ENCODE results near the gene TM2D1.
"Not testable (repeated sequence)": the region's sequence is repeated elsewhere in the genome, so short reads cannot be mapped to it uniquely, and the experiment has no call there.

TM2D1 gene

DNA sequence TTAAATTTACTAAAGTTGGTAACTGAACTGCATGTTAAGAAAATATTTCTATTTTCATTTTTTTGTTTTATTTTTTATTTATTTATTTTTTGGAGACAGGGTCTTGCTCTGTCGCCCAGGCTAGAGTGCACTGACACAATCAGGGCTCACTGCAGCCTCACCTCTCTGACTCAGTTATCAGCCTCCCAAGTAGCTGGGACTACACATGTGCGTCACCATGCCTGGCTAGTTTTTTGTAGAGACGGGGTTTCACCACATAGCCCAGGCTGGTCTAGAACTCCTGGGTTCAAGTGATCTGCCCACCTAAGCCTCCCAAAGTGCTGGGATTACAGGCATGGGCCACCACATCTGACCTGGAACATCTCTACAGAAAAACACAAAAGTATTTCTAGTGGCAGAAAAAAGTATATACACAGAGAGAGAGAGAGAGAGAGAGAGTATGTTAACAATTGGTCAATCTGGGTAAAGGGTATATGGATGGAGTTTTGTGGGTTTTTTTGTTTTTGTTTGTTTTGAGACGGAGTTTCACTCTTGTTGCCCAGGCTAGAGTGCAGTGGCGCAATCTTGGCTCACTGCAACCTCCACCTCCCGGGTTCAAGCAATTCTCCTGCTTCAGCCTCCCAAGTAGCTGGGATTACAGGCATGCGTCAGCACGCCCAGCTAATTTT is 5.8 kb downstream of the TM2D1 start:
- FAIRE-seq; DNase-seq (ENCODE audit: insufficient read length, low spot score): not testable (repeated sequence)

- FAIRE-seq: no peak
- DNase-seq (ENCODE audit: insufficient read length, low spot score): no peak
Measured at GRCh38 chr1:61711969-61712368, 13.0 kb downstream of the TM2D1 start.

GRCh38 chr1:61711257-61711656 is 13.7 kb downstream of the TM2D1 start:
- not testable (repeated sequence) for FAIRE-seq; DNase-seq (ENCODE audit: insufficient read length, low spot score)

DNA sequence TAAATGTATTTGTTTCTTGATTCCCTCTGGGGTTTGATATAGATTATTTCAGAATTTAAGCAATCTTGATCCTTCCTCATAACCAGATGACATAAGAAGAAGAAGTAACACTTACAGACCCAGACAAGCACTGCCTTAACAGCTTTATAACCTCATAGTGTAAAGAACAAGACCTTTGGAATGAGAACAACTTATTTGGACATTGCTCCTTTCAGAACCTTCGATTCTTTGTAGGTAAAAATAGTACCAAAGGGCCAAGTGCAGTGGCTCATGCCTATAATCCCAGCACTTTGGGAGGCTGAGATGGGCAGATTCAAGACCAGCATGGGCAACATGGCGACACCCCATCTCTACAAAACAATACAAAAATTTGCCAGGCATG is 15.0 kb downstream of the TM2D1 start:
- DNase-seq (ENCODE audit: insufficient read length, low spot score): no peak
- FAIRE-seq: no peak

DNA sequence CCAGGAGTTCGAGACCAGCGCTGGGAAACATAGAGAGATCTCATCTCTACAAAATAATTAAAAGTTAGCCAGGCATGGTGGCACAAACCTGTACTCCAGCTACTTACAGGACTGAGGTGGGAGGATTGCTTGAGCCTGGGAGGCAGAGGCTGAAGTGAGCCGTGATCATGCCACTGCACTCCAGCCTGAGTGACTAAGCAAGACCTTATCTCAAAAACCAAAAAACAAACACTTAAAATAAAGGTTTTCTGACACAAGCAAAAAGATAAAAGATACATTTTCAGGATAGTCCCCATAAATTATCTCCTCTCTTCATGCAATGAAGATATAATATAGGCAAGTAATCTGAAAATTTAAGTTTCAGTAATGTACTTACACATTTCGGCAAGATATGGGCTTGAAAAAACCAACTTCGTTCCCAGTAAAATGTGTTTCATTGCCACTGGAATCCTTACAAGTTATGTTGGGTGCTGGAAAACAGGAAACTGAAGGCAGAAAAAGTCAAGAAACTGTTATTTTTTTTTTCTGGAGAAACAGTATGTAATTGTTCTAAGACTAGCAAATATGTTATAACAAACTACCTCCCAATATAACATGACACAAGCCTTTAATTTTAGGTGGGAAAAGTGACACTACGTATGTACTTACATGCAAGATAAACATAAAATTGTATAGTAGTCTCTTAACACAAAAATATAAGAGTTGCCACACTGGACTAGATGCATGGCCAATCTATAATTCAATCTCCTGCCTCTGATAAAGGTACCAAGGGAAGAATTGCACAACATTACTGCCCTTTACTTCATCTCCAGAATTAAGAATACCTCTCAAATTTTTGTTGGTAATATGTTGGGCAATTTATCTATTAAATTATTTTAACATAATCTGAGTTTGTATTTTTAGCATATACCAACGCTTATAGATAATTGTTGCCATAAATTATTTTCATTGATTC is 15.7 kb downstream of the TM2D1 start:
- DNase-seq (ENCODE audit: insufficient read length, low spot score) (no peak), FAIRE-seq (no peak)

DNA sequence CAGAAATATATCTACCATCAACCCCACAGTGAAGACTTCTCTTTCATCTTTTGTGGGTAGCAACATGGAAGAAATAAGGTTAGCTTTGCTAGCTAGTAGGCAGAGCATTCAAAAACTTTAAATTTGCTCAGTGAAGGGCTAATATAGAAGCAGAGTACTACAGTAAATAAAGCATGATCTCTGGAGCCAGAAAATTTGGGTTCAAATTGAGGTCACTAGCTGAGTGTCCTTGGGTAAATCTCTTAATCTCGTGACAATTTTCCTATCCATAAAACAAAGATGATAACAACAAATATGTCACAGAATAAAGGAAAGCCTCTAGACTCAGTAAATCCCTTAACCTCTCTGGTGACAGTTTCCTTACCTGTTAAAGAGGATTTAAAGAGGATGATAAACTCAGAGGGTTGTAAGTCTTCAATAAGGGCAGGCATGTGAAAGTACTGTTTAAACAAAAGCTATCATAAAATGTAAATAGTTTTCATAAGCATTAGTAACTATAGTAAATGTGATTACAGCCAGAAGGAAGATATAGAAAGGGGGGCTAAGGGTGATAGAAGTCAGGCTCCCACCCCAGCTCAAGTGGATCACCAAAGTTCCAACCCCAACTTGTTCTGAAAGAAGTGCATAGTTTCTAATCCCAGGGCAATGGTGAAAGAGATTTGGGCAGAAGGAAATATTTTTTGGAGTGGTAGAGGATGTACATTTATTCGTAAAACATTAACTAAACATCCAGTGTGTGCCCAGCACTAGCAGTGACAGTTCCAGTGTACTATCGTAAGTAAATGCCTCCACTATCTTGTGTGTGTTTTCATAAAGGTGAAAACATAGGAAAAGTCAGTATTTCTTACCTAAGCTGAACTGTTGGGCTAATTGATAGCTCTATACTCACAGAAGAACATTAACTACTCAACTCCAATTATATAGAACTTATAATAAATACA is 24.8 kb downstream of the TM2D1 start:
- DNase-seq (ENCODE audit: insufficient read length, low spot score): no peak
- FAIRE-seq: no peak

GRCh38 chr1:61692155-61692800 is 32.7 kb downstream of the TM2D1 start:
- FAIRE-seq: no peak

DNA sequence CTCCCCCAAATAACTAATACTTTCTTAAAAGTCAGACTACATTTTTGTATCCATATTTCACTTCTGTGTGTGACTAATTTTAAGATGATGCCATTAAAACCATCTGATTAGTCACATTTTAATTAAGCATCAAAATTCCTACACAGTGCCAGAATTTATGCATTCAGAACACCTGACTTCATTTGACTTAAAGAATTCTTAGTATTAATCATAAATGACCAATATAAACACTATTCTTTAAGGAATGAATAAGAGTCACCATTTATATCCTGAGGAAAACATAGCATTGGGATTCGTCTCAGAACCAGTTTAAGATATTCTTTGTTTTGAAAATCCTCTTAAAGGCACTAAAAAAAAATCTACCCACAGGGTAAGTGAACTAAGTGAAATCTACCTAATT is 37.0 kb downstream of the TM2D1 start:
- DNase-seq (ENCODE audit: insufficient read length, low spot score) (no peak), FAIRE-seq (no peak)

More at GRCh38 chr1:61692155-61692800, 32.7 kb downstream of the TM2D1 start:
- DNase-seq (ENCODE audit: insufficient read length, low spot score): no peak

DNA sequence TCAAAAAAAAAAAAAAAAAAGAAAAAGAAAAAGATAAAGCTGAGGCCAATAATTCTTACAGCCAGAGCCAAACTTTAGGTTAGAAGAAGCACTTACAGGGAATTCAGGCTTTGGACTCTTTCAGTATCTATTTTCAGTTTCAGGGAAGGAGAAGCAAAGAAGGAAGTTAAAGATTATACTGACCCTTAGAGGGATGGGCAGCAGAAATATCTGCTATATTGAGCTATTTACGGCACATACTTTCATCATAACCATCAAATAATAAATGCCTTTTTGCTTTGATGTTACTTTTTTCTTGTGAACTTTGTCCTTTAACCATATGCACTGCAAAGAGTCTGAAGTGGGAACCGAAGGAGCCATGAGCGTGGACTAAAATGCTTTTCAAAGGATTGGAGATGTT is 42.0 kb downstream of the TM2D1 start:
- no peak for FAIRE-seq
- no peak for DNase-seq (ENCODE audit: insufficient read length, low spot score)

GRCh38 chr1:61680500-61680899 is 44.4 kb downstream of the TM2D1 start:
- FAIRE-seq (no peak), DNase-seq (ENCODE audit: insufficient read length, low spot score) (no peak)

DNA sequence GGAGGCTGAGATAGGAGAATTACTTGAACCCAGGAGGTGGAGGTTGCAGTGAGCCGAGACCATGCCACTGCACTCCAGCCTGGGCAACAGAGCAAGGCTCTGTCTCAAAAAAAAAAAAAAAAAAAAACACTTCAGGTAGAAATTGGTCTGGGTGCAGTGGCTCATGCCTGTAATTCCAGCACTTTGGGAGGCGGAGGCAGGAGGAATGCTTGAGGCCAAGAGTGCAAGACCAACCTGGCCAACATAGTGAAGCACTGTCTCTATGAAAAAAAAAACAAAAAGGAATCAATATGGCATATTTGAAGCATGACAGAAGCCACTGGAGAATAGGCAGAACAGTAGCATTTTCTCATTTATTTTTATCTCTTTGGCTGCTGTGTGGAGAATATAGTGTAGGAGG is 48.1 kb downstream of the TM2D1 start:
- not testable (repeated sequence) for DNase-seq (ENCODE audit: insufficient read length, low spot score); FAIRE-seq

GRCh38 chr1:61674221-61674620 is 50.7 kb downstream of the TM2D1 start:
- DNase-seq (ENCODE audit: insufficient read length, low spot score) (no peak), FAIRE-seq (no peak)

GRCh38 chr1:61672376-61672775 is 52.6 kb downstream of the TM2D1 start:
- DNase-seq (ENCODE audit: insufficient read length, low spot score) (no peak), FAIRE-seq (no peak)

- FAIRE-seq: no peak
- DNase-seq (ENCODE audit: insufficient read length, low spot score): no peak
Measured at GRCh38 chr1:61670445-61670844, 54.5 kb downstream of the TM2D1 start.

- no peak for DNase-seq (ENCODE audit: insufficient read length, low spot score)
- FAIRE-seq: no peak
Measured at GRCh38 chr1:61670016-61670415, 54.9 kb downstream of the TM2D1 start.

- DNase-seq (ENCODE audit: insufficient read length, low spot score) (no peak), FAIRE-seq (no peak)
Measured at GRCh38 chr1:61659061-61659460, 65.9 kb downstream of the TM2D1 start.

DNA sequence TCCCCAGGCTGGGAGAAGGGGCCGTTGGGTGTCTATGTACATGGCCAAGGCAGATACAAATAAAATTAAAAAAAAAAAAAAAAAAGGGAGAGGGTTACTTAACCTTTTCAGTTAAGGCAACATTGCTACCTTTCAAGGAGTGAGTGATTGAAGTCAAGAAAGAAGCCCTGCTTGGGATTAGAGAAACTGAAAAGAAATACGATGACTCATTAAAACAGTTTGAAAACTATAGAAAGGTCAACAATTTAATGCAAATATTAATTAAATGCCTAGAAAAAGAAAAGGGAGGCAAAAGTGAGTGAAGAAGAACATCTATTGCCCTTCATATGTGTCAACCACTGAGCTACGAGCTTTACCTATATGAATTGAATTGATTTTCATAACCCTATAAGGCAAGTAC is 69.5 kb downstream of the TM2D1 start:
- DNase-seq (ENCODE audit: insufficient read length, low spot score) (no peak), FAIRE-seq (no peak)

DNA sequence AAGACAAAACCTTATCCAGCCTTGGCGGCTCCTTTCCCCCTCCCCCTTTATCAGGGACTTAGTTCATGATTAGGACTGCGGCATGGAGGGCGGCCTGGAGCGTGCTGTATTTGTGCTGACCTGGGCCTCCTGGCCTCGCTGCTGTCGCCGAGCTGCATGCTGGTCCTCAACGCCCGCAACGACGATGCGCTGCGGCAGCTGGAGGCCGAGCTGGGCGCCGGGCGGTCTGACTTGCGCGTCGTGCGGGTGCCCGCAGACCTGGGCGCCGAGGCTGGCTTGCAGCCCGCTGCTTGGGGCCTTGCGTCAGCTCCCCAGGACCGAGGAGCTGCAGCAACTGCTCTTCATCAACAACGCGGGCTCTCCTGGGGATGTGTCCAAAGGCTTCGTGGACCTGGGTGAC is 70.9 kb downstream of the TM2D1 start:
- DNase-seq (ENCODE audit: insufficient read length, low spot score) (no peak), FAIRE-seq (no peak)

- FAIRE-seq (no peak), DNase-seq (ENCODE audit: insufficient read length, low spot score) (no peak)
Measured at GRCh38 chr1:61648983-61649742, 75.8 kb downstream of the TM2D1 start.

DNA sequence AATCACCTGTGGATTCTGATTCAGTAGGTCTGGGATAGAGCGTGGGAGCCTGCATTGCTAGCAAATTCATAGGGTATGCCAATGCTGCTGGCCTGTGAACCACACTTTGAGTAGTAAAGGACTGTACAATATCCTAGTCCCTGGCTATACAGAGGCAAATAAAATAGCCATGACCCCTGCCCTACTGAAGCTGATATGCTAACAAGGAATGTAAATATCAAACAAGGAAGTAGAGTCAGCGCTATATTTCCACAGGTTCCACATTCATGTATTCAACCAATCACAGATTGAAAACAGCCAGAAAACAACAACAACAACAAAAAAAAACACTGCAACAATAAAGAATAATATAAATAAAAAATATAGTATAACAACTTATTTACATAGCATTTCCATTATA is 77.8 kb downstream of the TM2D1 start:
- FAIRE-seq (no peak), DNase-seq (ENCODE audit: insufficient read length, low spot score) (no peak)

Measured in HTR-8/SVneo (cell line).